Measurements from ENCODE around the gene ZC2HC1C.

The ZC2HC1C gene

GRCh38 chr14:75092698-75093097, 23.3 kb downstream of the ZC2HC1C start:
- H3K27ac ChIP-seq: no peak overlapping the region
- no peak for TF ChIP-seq ZFX (IDR thresholded peaks at IDR 0.05; ENCODE audit: borderline replicate concordance)
- no peak for TF ChIP-seq CTCF (IDR thresholded peaks at IDR 0.05)

DNA sequence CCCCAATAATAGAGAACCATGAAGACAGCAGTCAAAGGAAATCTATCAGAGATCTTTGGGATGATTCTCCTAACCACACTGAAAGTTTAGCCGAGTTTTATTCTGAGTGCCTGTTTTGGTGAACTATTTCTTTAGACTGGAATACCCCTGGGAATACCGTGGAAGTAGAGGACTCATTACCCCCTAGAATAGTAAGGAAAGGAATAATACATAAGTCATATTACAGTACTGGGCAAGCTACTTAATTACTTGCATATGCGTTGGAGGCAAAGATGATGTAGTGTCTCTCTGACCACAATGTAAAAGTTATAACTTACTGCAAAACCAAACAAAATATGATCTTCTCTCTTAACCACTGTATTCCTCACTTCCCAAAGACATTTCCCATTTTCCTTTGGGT, 25.5 kb downstream of the ZC2HC1C start:
- no peak overlapping the region for H3K27ac ChIP-seq
- TF ChIP-seq ZFX (IDR thresholded peaks at IDR 0.05; ENCODE audit: borderline replicate concordance) (no peak), CTCF (IDR thresholded peaks at IDR 0.05) (no peak)

DNA sequence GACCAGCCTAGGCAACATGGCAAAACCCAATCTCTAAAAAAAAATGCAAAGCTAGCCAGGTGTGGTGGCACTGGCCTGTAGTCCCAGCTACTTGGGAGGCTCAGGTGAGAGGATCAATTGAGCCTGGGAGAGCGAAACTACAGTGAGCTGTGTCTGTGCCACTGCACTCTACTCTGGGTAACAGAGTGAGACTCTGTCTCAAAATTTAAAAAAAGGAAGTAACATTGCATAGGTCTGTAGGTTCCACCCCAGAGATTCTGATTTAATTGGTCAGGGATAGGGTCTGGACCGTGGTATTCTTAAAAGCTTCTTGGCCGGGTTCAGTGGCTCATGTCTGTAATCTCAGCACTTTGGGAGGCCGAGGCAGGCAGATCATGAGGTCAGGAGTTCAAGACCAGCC, 26.2 kb downstream of the ZC2HC1C start:
- TF ChIP-seq ZFX (IDR thresholded peaks at IDR 0.05; ENCODE audit: borderline replicate concordance) (no peak), CTCF (IDR thresholded peaks at IDR 0.05) (no peak)

DNA sequence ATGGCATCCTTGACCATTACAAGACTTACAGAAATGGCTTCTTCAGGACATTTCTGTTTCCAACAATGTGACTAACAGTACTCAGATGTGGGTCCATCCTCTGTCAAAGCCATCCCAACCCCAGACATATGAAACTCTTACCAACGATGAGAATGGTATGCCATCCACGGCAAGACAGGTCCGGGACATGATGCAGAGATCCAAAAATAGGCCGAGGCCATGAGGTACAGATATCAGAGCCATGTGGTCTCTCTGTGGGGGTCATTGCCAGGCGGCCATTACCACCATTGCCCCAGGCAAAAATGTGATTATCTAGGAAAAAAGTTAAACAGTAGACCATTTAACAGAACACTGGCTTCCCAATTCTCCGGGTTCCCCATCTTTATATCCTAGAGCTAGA, 27.5 kb downstream of the ZC2HC1C start:
- no peak overlapping the region for H3K27ac ChIP-seq
- TF ChIP-seq CTCF (IDR thresholded peaks at IDR 0.05) (no peak), ZFX (IDR thresholded peaks at IDR 0.05; ENCODE audit: borderline replicate concordance) (no peak)

More for the DNA sequence above, 26.2 kb downstream of the ZC2HC1C start:
- H3K27ac ChIP-seq: no peak overlapping the region

- no peak for TF ChIP-seq CTCF (IDR thresholded peaks at IDR 0.05)
- no peak for TF ChIP-seq ZFX (IDR thresholded peaks at IDR 0.05; ENCODE audit: borderline replicate concordance)
Measured at GRCh38 chr14:75098212-75098611, 28.8 kb downstream of the ZC2HC1C start.

DNA sequence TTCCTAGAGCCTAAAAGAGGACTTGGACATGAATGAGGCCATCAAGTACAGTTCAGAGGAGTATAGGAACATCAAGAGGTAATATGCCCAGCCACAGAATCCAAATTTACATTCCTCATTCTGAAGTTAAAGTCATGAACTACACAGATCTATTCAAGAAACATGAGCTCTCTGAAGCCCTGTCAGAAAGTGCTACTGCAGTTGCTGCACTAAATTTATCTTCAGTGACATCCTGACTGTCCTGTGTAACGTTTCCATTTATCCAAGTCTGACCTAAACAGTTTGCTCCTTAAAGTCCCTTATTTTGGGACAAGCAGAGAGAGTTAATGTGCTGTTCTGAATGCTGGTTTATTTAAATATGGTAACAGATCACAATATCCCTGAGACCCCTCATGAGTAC, 29.2 kb downstream of the ZC2HC1C start:
- TF ChIP-seq ZFX (IDR thresholded peaks at IDR 0.05; ENCODE audit: borderline replicate concordance): no peak
- TF ChIP-seq CTCF (IDR thresholded peaks at IDR 0.05): no peak
- no peak overlapping the region for H3K27ac ChIP-seq

More at GRCh38 chr14:75098212-75098611, 28.8 kb downstream of the ZC2HC1C start:
- H3K27ac ChIP-seq: no peak overlapping the region

DNA sequence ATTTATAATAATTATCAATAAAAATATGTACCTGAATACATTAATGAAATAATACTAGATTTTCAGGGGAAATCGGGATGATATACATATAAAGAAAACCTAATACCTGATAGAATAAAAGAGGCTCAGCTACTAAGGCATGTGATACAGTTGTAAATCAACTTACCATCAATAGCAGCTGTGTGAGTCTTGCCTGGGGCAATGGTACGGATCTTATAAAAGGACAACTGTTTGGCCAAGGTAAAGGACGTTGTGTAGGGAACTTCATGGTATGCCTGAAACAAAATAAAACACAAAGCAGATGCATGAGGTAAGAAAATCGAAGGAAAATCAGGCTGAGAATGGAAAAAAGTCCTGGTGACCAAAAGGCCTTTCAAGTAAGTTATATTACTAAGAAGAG, 32.0 kb downstream of the ZC2HC1C start:
- H3K27ac ChIP-seq: peak overlapping the region; percentile 37

More for the DNA sequence above, 32.0 kb downstream of the ZC2HC1C start:
- TF ChIP-seq CTCF (IDR thresholded peaks at IDR 0.05) (no peak), ZFX (IDR thresholded peaks at IDR 0.05; ENCODE audit: borderline replicate concordance) (no peak)
